ENCODE data around the gene CDKAL1.

DNA sequence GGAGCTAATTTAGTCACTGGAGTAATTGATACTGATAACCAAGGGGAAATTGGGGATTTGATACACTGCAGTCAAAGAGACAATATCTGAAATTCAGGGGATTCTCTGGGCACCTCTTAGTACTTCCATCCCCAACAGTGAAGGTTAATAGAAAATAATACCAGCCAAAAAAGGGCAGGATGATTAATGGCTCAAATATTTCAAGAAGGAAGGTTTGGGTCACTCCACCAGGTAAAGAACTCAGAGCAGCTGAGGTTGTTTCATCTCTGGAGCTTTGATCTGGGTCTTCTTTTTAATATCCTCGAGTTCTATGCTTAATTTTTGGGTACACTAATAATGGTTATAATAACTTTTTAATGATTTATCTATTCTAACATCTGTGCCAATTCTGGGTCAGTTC, 70.8 kb downstream of the CDKAL1 start:
- TF ChIP-seq, protein P1, sequence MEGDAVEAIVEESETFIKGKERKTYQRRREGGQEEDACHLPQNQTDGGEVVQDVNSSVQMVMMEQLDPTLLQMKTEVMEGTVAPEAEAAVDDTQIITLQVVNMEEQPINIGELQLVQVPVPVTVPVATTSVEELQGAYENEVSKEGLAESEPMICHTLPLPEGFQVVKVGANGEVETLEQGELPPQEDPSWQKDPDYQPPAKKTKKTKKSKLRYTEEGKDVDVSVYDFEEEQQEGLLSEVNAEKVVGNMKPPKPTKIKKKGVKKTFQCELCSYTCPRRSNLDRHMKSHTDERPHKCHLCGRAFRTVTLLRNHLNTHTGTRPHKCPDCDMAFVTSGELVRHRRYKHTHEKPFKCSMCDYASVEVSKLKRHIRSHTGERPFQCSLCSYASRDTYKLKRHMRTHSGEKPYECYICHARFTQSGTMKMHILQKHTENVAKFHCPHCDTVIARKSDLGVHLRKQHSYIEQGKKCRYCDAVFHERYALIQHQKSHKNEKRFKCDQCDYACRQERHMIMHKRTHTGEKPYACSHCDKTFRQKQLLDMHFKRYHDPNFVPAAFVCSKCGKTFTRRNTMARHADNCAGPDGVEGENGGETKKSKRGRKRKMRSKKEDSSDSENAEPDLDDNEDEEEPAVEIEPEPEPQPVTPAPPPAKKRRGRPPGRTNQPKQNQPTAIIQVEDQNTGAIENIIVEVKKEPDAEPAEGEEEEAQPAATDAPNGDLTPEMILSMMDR (conservative IDR thresholded peaks at IDR 0.05; ENCODE audit: low read depth, low read length): no peak
- no peak for TF ChIP-seq EZH2 (IDR thresholded peaks at IDR 0.05; ENCODE audit: low read length, unreplicated experiment)
